Activated CD4-positive, alpha-beta memory T cell treated with anti-CD3 and anti-CD28 coated beads, Interleukin-2, amount 10 ng/mL, durations not matched to agents 7 days and 5 days (primary cell): Measurements from ENCODE around the gene CYTH4. TPM values are rescaled to one million over a fixed set of nuclear protein-coding genes. Genes with fewer than 3 reads are reported as not detected.

Experiments used
- CTCF ChIA-PET: fragments of 350-600 bp; sonication (Branson Sonifier 250); formaldehyde crosslinking; loops from one replicate; lab custom pipeline; 2021; ENCODE audit warnings: antibody characterized with exemption, inconsistent platforms; lab: Charles Lee
- POLR2A ChIA-PET: fragments of 350-600 bp; sonication (Branson Sonifier 250); formaldehyde crosslinking; loops from one replicate; lab custom pipeline; 2021; ENCODE audit warnings: antibody characterized with exemption; lab: Charles Lee
- DNase-seq: peaks from one replicate; pipeline ENCODE4 v3.0.0-alpha.2; 2020
- H3K27ac Mint-ChIP-seq: one replicate; pipeline ENCODE4 v1.8.0; 2021; ENCODE audit warnings: mild to moderate bottlenecking, mixed read lengths
- H3K27me3 Mint-ChIP-seq: one replicate; pipeline ENCODE4 v1.8.0; 2021; ENCODE audit warnings: mixed read lengths
- H3K36me3 Mint-ChIP-seq: one replicate; pipeline ENCODE4 v1.8.0; 2021; ENCODE audit warnings: low read depth, mixed read lengths
- H3K4me1 Mint-ChIP-seq: one replicate; pipeline ENCODE4 v1.8.0; 2021; ENCODE audit warnings: mixed read lengths
- H3K4me3 Mint-ChIP-seq: one replicate; pipeline ENCODE4 v1.8.0; 2021; ENCODE audit warnings: mild to moderate bottlenecking, mixed read lengths
- H3K9me3 Mint-ChIP-seq: one replicate; pipeline ENCODE4 v1.8.0; 2021; ENCODE audit warnings: mixed read lengths
- total RNA-seq, 2 experiments: library from RNA; stranded (reverse); gene quantifications; one replicate each; pipeline ENCODE4 v1.2.3, GENCODE V29; 2021

CYTH4 gene
- total RNA-seq, 2 experiments from 2014 or later, result 114 to 126 TPM

DNA sequence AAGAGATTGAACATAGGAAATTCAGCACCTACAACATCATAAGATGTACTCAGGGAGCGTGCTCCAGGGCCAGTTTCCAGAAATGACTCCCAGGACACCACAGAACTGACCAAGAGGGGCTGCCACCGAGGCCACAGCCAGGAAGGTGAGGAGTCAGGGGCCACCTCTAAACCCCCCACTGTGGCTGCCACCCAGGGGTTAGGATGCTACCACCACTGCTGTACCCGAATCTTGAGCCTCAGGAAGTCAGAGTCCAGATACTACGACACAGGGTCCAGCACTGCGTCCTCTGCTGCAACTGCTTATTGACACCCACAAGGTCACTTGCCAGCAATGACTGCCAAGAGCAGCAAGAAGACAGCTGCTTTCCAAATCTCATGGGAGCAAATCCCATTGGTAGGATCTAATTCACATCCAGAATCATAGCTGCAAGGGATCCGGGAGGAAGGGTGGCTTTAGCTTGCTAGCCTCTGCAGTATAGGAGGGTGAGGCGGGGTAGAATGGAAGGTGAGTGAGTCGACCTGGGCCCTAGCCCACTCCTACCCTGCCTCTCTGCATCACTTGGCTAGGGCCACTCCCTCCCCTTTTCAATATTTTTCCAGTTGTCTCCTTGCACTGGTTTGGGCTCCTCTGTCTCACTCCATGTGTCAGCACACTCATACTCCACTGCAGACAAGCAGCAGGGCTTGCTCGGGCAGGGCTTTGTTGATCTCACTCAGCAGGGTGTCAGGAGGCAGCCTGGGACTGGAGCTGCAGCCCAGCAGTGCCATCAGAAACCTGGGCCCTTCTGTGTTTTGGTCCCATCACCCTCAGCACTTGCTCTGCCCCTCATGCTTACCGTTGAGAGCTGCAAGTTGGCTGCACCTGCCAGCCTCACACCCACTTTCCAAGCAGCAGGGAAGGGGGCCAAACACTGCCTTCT lies 18.1 kb upstream of the CYTH4 start:
- DNase-seq, result no peak
- no peak overlapping the region for H3K27ac Mint-ChIP-seq
- H3K4me3 Mint-ChIP-seq, result no peak overlapping the region
- H3K36me3 Mint-ChIP-seq, result peaks cover 4% of the 10 kb centered on the region
- H3K4me1 Mint-ChIP-seq, result peaks cover 40% of the 10 kb centered on the region
- peaks cover 9% of the 10 kb centered on the region for H3K9me3 Mint-ChIP-seq
- ChIA-PET CTCF (interaction anchor here (0.8 to 1.3 kb wide), 3 partner anchors 26 to 303 kb away, joined by 3 read pairs; no protein-coding TSS in a partner anchor), POLR2A (interaction anchor here (0.6 to 1.1 kb wide), 3 partner anchors 18 to 46 kb away, joined by 3 read pairs; partner anchors contain the start of gene CYTH4)
- peaks cover 8% of the 10 kb centered on the region for H3K27me3 Mint-ChIP-seq

DNA sequence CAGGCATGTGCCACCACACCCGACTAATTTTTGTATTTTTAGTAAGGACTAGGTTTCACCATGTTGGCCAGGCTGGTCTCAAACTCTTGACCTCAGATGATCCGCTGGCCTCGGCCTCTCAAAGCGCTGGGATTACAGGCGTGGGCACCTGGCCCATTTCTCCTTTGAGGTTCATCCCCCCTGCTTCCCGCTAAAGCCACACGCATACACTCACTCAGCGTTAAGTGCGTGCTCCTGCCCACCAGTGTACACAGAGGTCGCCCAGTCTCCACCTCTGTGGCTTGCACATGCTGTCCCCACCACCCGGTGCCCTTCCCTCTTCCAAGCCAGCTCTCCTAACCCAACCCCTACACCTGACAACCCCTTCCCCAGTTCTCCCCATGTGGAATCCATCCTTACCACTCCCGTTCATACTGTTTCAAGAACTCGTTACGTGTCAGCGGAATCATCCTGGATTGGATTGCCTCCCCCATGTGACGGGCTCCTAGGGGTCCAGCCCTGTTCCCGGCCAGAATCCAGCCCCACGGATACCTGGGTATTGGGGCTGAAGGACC lies 15.7 kb upstream of the CYTH4 start:
- H3K4me1 Mint-ChIP-seq, result peaks cover 32% of the 10 kb centered on the region
- H3K9me3 Mint-ChIP-seq, result peaks cover 9% of the 10 kb centered on the region
- no peak for DNase-seq
- POLR2A ChIA-PET, result interaction anchor here (1.5 to 2.1 kb wide), 7 partner anchors 16 to 162 kb away, joined by 3 to 12 read pairs (median 6); partner anchors contain the start of gene CYTH4
- peak overlapping the region; percentile 67 for H3K4me3 Mint-ChIP-seq
- peak overlapping the region; percentile 81 for H3K27ac Mint-ChIP-seq
- peaks cover 4% of the 10 kb centered on the region for H3K36me3 Mint-ChIP-seq
- CTCF ChIA-PET, result interaction anchor here (1.0 to 2.3 kb wide), 5 partner anchors 22 to 295 kb away, joined by 3 to 24 read pairs (median 3); partner anchors contain the start of gene RAC2
- peaks cover 13% of the 10 kb centered on the region for H3K27me3 Mint-ChIP-seq

GRCh38 chr22:37267135-37267587 lies 15.1 kb upstream of the CYTH4 start:
- Mint-ChIP-seq H3K4me1 (peaks cover 37% of the 10 kb centered on the region), H3K27me3 (peaks cover 10% of the 10 kb centered on the region), H3K36me3 (peaks cover 4% of the 10 kb centered on the region), H3K4me3 (peak overlapping the region; percentile 67), H3K27ac (peak overlapping the region; percentile 81), H3K9me3 (peaks cover 9% of the 10 kb centered on the region)
- DNase-seq, result peak; percentile 80
- ChIA-PET CTCF (interaction anchor here (0.8 to 2.3 kb wide), 14 partner anchors 8 to 294 kb away, joined by 3 to 24 read pairs (median 4); partner anchors contain the start of genes CYTH4 and RAC2), POLR2A (interaction anchor here (0.8 to 2.1 kb wide), 13 partner anchors 12 to 190 kb away, joined by 3 to 12 read pairs (median 5); partner anchors contain the start of gene CYTH4)

GRCh38 chr22:37267661-37268413 lies 14.5 kb upstream of the CYTH4 start:
- no peak for DNase-seq
- Mint-ChIP-seq H3K27ac (peak overlapping the region; percentile 81), H3K4me3 (peak overlapping the region; percentile 67), H3K36me3 (peaks cover 4% of the 10 kb centered on the region), H3K27me3 (peaks cover 8% of the 10 kb centered on the region), H3K9me3 (peaks cover 9% of the 10 kb centered on the region), H3K4me1 (peaks cover 38% of the 10 kb centered on the region)
- POLR2A ChIA-PET, result interaction anchor here (0.8 to 2.1 kb wide), 13 partner anchors 11 to 189 kb away, joined by 3 to 12 read pairs (median 5); partner anchors contain the start of gene CYTH4
- CTCF ChIA-PET, result interaction anchor here (0.5 to 2.3 kb wide), 18 partner anchors 9 to 318 kb away, joined by 3 to 24 read pairs (median 4); partner anchors contain the start of genes CYTH4 and RAC2

DNA sequence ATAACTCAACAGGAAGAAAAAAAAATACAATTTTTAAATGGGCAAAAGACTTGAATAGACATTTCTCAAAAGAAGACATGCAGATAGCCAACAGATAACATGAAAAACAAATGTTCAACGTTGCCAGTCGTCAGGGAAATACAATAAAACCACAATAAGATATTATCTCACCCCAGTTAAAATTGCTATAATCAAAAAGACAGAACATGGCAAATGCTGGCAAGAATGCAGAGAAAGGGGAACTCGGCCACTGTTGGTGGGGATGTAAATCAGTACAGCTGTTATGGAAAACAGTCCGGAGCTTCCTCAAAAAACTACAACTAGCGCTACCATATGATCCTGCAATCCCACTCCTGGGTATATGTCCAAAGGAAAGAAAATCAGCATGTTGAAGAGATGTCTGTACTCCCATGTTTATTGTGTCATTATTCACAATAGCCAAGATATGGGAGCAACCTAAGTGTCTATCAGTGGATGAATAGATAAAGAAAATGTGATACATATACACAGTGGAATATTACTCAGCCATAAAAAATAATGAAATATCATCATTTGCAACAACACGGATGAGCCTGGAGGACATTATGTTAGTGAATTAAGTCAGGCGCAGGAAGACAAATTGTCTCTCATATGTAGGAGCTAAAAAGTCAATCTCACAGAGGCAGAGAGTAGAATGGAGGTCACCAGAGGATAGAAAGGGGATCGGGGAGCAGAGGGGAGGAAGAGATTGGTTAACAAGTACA lies 12.2 kb upstream of the CYTH4 start:
- Mint-ChIP-seq H3K4me1 (peaks cover 61% of the 10 kb centered on the region), H3K27me3 (peaks cover 8% of the 10 kb centered on the region), H3K4me3 (no peak overlapping the region), H3K9me3 (no peaks in the 10 kb centered on the region), H3K27ac (no peak overlapping the region), H3K36me3 (no peaks in the 10 kb centered on the region)
- DNase-seq, result no peak
- ChIA-PET CTCF (interaction anchor here (0.9 to 5.3 kb wide), 4 partner anchors 10 to 46 kb away, joined by 3 to 31 read pairs (median 4); no protein-coding TSS in a partner anchor), POLR2A (interaction anchor here (0.9 to 5.3 kb wide), 4 partner anchors 9 to 34 kb away, joined by 3 to 35 read pairs (median 4); partner anchors contain the start of gene RAC2)

DNA sequence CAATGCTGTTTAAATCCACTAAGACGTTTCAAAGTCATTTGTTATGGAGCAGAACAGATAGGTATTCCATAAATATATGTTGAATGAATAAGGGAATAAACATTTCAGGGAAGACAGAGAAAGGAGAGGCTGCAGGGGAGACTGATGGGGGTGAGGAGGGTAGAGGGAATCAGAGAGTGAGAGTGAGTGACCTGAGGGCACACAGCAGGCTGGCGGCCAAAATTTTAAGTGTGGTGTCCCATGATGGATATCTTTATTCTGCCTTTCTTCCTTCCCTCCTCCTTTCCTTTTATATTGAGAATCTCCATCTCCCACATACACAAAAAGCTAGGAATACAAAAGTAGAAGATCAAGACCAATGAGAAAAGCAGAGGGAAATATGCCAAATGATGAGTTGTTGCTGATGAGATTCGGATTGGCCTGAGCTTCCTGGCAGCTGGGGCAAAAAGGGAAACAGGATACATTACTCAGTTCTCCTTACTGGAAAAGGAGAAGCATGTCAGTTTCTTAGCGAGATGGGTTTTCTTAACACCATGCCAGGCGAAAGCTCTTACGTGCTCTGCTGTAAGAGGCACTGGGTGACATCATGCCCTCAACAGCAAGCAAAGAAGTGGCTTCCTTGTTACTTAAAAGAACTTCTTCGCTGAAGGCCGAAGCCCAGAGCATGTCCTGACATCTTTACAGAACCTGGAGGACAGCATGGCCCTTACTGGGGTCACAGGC lies 11.2 kb upstream of the CYTH4 start:
- H3K4me3 Mint-ChIP-seq, result no peak overlapping the region
- H3K27ac Mint-ChIP-seq, result no peak overlapping the region
- peaks cover 8% of the 10 kb centered on the region for H3K27me3 Mint-ChIP-seq
- peaks cover 4% of the 10 kb centered on the region for H3K36me3 Mint-ChIP-seq
- POLR2A ChIA-PET, result interaction anchor here (1.5 to 5.3 kb wide), 3 partner anchors 10 to 40 kb away, joined by 3 to 35 read pairs (median 6); partner anchors contain the start of gene RAC2
- no peaks in the 10 kb centered on the region for H3K9me3 Mint-ChIP-seq
- DNase-seq, result no peak
- peaks cover 67% of the 10 kb centered on the region for H3K4me1 Mint-ChIP-seq
- CTCF ChIA-PET, result interaction anchor here (0.7 to 5.3 kb wide), 7 partner anchors 11 to 187 kb away, joined by 3 to 31 read pairs (median 4); partner anchors contain the start of gene CYTH4

- H3K4me3 Mint-ChIP-seq, result no peak overlapping the region
- peak; percentile 49 for DNase-seq
- H3K4me1 Mint-ChIP-seq, result peaks cover 63% of the 10 kb centered on the region
- peaks cover 8% of the 10 kb centered on the region for H3K27me3 Mint-ChIP-seq
- CTCF ChIA-PET, result interaction anchor here (1.0 to 5.3 kb wide), 4 partner anchors 9 to 155 kb away, joined by 3 to 31 read pairs (median 8); partner anchors contain the start of gene CYTH4
- POLR2A ChIA-PET, result interaction anchor here (0.7 to 5.3 kb wide), 7 partner anchors 9 to 212 kb away, joined by 3 to 35 read pairs (median 4); partner anchors contain the start of genes CYTH4, MFNG and RAC2
- H3K9me3 Mint-ChIP-seq, result no peaks in the 10 kb centered on the region
- H3K27ac Mint-ChIP-seq, result peak overlapping the region; percentile 28
- H3K36me3 Mint-ChIP-seq, result peaks cover 4% of the 10 kb centered on the region
These were observed 9.0 kb upstream of the CYTH4 start for GRCh38 chr22:37273126-37273845.

DNA sequence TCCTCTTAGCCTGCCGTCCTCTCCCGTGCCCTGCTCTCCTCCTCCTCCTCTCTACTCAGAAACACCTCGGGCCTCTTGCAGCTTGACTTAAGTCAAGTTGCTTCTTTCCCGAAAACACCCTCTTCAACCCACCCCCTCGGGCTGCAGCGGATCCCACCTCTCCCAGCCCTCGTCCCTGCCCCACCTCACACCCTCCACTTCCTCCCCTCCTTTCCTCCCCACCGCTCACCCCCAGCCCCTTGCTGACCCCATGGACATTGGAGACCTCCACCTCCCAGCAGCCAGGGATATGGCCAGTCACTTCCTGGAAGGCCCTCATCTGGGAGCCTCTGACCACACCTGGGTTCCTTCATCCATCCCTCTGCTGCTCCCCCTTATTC lies 8.5 kb upstream of the CYTH4 start:
- H3K36me3 Mint-ChIP-seq, result peaks cover 4% of the 10 kb centered on the region
- H3K4me3 Mint-ChIP-seq, result no peak overlapping the region
- H3K27ac Mint-ChIP-seq, result peak overlapping the region; percentile 28
- H3K9me3 Mint-ChIP-seq, result no peaks in the 10 kb centered on the region
- no peak for DNase-seq
- POLR2A ChIA-PET, result interaction anchor here (1.0 to 5.3 kb wide), 6 partner anchors 8 to 211 kb away, joined by 3 to 35 read pairs (median 4); partner anchors contain the start of genes CYTH4, MFNG and RAC2
- H3K27me3 Mint-ChIP-seq, result peaks cover 9% of the 10 kb centered on the region
- CTCF ChIA-PET, result interaction anchor here (1.0 to 5.3 kb wide), 2 partner anchors 14 to 36 kb away, joined by 3 to 31 read pairs; no protein-coding TSS in a partner anchor
- H3K4me1 Mint-ChIP-seq, result peaks cover 64% of the 10 kb centered on the region

DNA sequence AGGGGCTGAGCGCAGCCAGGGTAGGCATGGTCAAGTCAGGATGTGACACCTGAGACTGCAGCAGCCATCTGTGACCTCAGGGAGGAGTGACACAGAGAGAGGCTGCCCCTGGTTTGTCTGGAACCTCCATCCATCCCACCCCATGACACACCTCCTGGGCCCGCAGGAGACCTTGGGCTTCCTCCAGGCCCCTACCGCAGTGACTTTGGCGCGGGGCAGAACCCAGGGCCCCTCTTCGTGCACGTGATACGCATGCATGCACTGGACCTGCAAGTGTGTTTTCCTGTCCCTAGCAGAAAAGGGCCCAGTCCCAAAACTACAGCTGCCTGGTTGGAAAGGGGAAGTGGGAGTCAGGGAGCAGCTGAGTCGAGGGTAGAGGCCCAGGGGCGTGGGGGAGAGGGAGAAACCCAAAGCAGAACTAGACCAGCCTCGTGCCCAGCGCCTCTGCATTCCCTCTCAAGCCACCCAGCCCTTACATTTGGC lies 7.9 kb upstream of the CYTH4 start:
- ChIA-PET CTCF (no interaction called here), POLR2A (interaction anchor here (1.0 to 5.3 kb wide), 5 partner anchors 8 to 37 kb away, joined by 3 to 35 read pairs (median 6); partner anchors contain the start of genes CYTH4 and RAC2)
- Mint-ChIP-seq H3K4me3 (no peak overlapping the region), H3K27ac (no peak overlapping the region), H3K9me3 (no peaks in the 10 kb centered on the region), H3K4me1 (peaks cover 62% of the 10 kb centered on the region), H3K27me3 (peaks cover 7% of the 10 kb centered on the region), H3K36me3 (peaks cover 4% of the 10 kb centered on the region)
- DNase-seq, result no peak

DNA sequence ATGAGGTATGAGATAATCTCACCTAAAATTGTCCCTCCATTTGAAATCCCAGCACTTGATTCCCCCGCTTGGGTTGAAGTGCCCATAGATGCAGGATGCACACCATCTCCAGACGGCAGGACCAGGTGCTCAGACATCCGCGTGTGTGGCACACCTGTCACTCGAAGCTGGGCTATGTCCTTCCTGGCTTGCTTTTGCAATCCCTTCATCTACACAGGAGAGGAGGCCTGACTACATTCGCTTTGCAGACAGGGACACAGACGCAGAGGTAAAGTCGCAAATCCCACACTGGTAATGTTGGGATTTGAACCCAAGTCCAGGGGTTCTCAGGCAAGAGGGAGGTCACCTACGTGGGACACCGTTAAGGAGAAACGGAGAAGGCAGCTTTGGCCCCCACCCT lies 7.2 kb upstream of the CYTH4 start:
- POLR2A ChIA-PET, result interaction anchor here (1.0 to 2.1 kb wide), 4 partner anchors 10 to 47 kb away, joined by 3 to 17 read pairs (median 5); partner anchors contain the start of gene RAC2
- peaks cover 4% of the 10 kb centered on the region for H3K27me3 Mint-ChIP-seq
- no peak overlapping the region for H3K4me3 Mint-ChIP-seq
- CTCF ChIA-PET, result interaction anchor here (1.1 kb wide), 1 partner anchor 15 kb away, joined by 3 read pairs; no protein-coding TSS in a partner anchor
- no peaks in the 10 kb centered on the region for H3K9me3 Mint-ChIP-seq
- peaks cover 4% of the 10 kb centered on the region for H3K36me3 Mint-ChIP-seq
- H3K27ac Mint-ChIP-seq, result peak overlapping the region; percentile 48
- no peak for DNase-seq
- H3K4me1 Mint-ChIP-seq, result peaks cover 57% of the 10 kb centered on the region
